AG04449 (cell line): ENCODE measurements around the gene GRID2.
"Not testable (repeated sequence)": the region's sequence is repeated elsewhere in the genome, so short reads cannot be mapped to it uniquely, and the experiment has no call there.

Experiments
- CTCF ChIA-PET: fragments of 350-600 bp; formaldehyde crosslinking; extraction: SDS; loops from one replicate; lab custom pipeline; 2021; ENCODE audit warnings: antibody characterized with exemption; lab: Yijun Ruan, JAX
- POLR2A ChIA-PET: fragments of 400-600, 350-600 bp; formaldehyde crosslinking; extraction: SDS; loops from one replicate; lab custom pipeline; 2020; ENCODE audit warnings: antibody characterized with exemption, inconsistent platforms; lab: Yijun Ruan, JAX
- DNase-seq: peaks from one replicate; pipeline ENCODE4 v3.0.0-alpha.2; 2010; ENCODE audit warnings: low read depth, low spot score
- H3K4me3 ChIP-seq: 2 replicates; pipeline ENCODE4 v1.5.1; 2011; ENCODE audit warnings: low read depth, mild to moderate bottlenecking, control low read depth, low read length
- TF ChIP-seq, protein P1 (sequence below): IDR thresholded peaks from one replicate; pipeline ENCODE4 v1.5.1; 2011; ENCODE audit warnings: mild to moderate bottlenecking, moderate library complexity, low read length, control low read depth, inconsistent platforms; ENCODE audit not compliant: insufficient read depth; ENCODE audit errors: missing control alignments

The GRID2 gene

DNA sequence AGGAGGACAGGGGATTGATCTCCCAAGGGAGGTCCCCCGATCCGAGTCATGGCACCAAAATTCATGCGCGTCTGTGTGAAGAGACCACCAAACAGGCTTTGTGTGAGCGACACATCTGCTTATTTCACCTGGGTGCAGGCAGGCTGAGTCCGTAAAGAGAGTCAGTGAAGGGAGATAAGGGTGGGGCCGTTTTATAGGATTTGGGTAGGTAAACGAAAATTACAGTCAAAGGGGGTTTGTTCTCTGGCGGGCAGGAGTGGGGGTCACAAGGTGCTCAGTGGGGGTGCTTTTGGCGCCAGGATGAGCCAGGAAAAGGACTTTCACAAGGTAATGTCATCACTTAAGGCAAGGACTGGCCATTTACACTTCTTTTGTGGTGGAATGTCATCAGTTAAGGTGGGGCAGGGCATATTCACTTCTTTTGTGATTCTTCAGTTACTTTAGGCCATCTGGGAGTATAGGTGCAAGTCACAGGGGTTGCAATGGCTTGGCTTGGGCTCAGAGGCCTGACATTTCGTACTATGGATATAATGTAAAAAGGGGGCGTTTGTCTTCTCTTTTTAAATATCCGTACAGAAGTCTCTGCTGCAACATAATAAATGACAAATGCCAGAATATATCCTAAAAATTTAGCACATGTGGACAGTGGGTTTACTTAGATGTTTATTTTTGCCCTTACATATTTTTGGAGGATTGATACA is 140.5 kb downstream of the GRID2 start:
- POLR2A ChIA-PET, CTCF ChIA-PET, H3K4me3 ChIP-seq, DNase-seq: not testable (repeated sequence)

DNA sequence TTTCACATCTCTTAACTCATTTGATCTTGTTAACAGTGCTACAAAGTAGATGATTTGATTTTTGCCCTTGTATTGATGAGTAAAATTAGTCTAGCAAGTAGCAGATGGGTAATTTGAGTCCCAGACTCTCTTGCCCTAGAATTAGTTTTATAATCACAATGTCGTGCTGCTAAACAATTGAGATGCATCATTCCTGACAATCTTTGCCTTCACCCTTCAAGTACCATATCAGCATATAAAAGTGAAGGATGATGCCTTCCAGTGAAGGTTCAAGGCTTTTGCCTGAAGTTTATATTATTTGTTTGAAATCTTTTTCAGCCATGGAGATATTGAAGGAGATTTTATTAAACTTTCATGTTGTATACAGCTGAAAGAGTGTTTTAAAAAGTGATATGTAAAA is 141.4 kb downstream of the GRID2 start:
- DNase-seq = no peak
- TF ChIP-seq, protein P1, sequence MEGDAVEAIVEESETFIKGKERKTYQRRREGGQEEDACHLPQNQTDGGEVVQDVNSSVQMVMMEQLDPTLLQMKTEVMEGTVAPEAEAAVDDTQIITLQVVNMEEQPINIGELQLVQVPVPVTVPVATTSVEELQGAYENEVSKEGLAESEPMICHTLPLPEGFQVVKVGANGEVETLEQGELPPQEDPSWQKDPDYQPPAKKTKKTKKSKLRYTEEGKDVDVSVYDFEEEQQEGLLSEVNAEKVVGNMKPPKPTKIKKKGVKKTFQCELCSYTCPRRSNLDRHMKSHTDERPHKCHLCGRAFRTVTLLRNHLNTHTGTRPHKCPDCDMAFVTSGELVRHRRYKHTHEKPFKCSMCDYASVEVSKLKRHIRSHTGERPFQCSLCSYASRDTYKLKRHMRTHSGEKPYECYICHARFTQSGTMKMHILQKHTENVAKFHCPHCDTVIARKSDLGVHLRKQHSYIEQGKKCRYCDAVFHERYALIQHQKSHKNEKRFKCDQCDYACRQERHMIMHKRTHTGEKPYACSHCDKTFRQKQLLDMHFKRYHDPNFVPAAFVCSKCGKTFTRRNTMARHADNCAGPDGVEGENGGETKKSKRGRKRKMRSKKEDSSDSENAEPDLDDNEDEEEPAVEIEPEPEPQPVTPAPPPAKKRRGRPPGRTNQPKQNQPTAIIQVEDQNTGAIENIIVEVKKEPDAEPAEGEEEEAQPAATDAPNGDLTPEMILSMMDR = no peak
- H3K4me3 ChIP-seq = no peak overlapping the region
- ChIA-PET CTCF (no interaction called here), POLR2A (no interaction called here)

DNA sequence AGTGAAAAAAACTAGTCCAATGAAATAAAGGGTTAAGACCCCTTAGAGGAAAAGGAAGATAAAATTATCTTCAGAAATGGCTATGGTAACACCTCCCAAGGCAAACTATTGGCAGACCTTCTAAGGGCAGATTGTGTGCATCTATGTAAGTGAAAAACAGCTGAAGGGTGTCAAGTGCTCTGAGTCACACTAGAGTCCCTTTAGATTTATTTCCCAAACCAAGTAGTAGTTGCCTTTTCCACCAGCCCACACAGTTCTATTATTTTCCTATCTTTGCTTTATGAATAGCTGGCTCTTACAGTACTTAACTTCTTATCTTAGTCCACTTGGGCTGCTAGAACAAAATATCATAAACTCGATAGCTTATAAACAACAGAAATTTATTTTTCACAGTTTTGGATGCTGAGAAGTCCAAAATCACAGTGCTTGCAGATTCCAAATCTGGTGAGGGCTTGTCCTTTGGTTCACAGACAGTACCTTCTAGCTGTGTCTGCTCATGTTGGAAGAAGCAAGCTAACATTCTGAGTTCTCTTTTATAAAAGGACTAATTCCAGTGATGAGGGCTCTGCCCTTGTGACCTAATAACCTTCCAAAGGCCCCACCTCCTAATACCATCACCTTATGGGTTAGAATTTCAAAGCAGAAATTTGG is 143.6 kb downstream of the GRID2 start:
- TF ChIP-seq, protein P1 = no peak
- no peak overlapping the region for H3K4me3 ChIP-seq
- POLR2A ChIA-PET = no interaction called here
- DNase-seq = no peak
- CTCF ChIA-PET = no interaction called here

DNA sequence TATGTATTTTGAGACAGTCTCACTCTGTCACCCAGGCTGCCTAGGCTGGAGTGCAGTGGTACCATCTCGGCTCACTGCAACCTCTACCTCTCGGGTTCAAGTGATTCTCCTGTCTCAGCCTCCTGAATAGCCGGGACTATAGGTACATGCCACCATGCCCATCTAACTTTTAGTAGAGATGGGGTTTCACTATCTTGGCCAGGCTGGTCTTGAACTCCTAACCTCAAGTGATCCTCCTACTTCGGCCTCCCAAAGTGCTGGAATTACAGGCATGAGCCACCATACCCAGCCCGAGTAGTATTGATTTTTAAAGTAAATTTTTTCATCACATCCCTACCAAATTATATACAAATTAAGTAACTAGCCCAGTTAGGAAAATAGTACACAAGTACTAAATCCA is 144.4 kb downstream of the GRID2 start:
- H3K4me3 ChIP-seq, CTCF ChIA-PET, DNase-seq, POLR2A ChIA-PET: not testable (repeated sequence)

DNA sequence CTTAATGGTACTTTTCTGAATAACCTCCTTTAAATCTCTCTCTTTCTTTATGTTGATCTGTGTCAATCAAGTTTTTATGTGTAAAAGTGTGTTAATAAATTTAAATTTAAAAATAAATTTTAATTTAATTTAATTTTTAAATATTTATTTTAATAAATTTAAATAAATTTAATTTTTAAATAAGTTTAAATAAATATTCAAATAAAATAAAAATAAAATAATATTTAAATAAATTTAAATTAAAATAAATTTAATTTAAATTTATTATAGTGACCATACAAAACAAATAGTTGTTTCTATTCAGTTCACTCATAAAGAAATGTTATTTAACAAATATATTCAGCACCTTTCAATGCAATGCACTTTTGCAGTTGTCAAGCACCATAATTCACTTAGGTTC is 146.9 kb downstream of the GRID2 start:
- POLR2A ChIA-PET = no interaction called here
- CTCF ChIA-PET = no interaction called here
- DNase-seq = no peak

GRCh38 chr4:92451782-92452181 is 148.0 kb downstream of the GRID2 start:
- CTCF ChIA-PET = no interaction called here
- TF ChIP-seq, protein P1 = no peak
- H3K4me3 ChIP-seq = no peak overlapping the region
- POLR2A ChIA-PET = no interaction called here
- DNase-seq = no peak

More for the DNA sequence above, 146.9 kb downstream of the GRID2 start:
- TF ChIP-seq, protein P1 = no peak
- H3K4me3 ChIP-seq = no peak overlapping the region

- CTCF ChIA-PET, POLR2A ChIA-PET, H3K4me3 ChIP-seq, DNase-seq: not testable (repeated sequence)
Observed at GRCh38 chr4:92452383-92452782, 148.6 kb downstream of the GRID2 start.

DNA sequence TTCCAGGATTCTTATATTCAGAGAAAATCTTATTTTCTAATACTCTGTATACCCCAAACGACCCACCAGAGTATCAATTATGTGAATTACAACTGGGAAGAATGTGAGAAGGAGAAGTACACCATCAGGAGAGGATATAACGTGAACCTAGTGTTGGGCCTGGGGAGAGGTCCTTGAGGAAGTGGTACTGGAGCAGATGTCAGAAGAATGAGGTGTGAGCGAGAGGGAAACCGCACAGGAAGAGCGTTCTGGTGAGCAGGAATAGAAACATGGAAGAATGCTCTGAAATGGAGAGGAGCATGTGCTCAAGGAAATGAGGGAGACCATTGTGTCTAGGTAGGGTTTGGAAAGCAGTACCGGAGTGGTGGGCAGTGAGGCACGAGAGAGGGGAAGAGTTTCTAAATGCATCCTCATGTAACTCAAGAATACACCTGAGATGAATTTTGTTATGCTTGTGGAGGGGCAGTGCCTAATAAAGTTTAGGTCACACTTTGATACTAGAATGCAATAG is 151.6 kb downstream of the GRID2 start:
- DNase-seq = no peak
- TF ChIP-seq, protein P1 = no peak
- CTCF ChIA-PET = no interaction called here
- H3K4me3 ChIP-seq = no peak overlapping the region
- POLR2A ChIA-PET = no interaction called here
